ENCODE results near the gene FOXP1. TPM values are rescaled to one million over a fixed set of nuclear protein-coding genes. Genes with fewer than 3 reads are reported as not detected.

Gene FOXP1
- total and polyA plus RNA-seq, 3 donors from 2014 or later: 37.8 to 105 (median 75.9) TPM

DNA sequence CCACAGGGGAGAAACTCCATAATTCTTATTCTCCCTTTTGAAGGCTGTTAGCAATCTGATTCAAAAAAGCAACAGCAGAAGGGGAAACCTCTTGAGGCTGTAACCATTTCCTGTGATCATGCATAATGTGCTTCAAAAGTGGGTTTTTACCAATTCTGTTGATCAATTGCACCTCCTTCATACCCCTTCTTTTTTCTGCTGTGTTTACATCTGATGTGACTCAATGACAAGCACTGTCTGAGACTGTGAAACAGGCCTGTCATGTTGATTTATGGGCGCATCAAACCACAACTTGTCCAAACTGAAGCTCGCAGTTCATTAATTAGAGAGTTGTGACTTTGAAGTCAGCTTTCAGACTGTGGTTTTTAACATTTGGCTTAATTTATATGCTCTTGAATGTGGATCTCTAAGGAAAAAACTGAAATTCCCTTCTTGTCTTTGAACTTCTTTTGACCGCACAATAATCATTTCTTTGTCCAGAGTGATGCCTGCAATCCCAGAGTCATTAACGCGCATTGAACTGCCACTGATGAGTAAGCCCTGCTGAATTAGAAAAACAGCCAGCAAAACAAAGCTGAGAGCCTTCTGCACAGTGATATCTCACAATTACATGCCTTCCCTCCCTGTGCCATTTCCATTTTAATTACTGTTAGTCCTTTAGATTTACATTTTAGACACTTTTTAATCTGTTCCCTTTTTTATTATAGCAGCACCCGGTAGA, 532.8 kb downstream of the FOXP1 start:
- Histone ChIP-seq H3K27ac (no peak overlapping the region), H3K36me3 (ENCODE audit: low read depth, missing control alignments) (no peaks in the 10 kb centered on the region), H3K9me3 (no peaks in the 10 kb centered on the region), H3K4me1 (no peaks in the 10 kb centered on the region), H3K27me3 (no peaks in the 10 kb centered on the region), H3K4me3 (no peak overlapping the region)
- TF ChIP-seq POLR2A (IDR thresholded peaks at IDR 0.05): no peak
- TF ChIP-seq, protein P1, sequence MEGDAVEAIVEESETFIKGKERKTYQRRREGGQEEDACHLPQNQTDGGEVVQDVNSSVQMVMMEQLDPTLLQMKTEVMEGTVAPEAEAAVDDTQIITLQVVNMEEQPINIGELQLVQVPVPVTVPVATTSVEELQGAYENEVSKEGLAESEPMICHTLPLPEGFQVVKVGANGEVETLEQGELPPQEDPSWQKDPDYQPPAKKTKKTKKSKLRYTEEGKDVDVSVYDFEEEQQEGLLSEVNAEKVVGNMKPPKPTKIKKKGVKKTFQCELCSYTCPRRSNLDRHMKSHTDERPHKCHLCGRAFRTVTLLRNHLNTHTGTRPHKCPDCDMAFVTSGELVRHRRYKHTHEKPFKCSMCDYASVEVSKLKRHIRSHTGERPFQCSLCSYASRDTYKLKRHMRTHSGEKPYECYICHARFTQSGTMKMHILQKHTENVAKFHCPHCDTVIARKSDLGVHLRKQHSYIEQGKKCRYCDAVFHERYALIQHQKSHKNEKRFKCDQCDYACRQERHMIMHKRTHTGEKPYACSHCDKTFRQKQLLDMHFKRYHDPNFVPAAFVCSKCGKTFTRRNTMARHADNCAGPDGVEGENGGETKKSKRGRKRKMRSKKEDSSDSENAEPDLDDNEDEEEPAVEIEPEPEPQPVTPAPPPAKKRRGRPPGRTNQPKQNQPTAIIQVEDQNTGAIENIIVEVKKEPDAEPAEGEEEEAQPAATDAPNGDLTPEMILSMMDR (IDR thresholded peaks at IDR 0.05): no peak
- DNase-seq: no peak
- 89 to 93% methylated on average over 6 of the region's 6 CpGs for WGBS, 2 donors
- intact Hi-C loops (cut with DNase I; ENCODE audit: low total_unique reads): no loop called here

DNA sequence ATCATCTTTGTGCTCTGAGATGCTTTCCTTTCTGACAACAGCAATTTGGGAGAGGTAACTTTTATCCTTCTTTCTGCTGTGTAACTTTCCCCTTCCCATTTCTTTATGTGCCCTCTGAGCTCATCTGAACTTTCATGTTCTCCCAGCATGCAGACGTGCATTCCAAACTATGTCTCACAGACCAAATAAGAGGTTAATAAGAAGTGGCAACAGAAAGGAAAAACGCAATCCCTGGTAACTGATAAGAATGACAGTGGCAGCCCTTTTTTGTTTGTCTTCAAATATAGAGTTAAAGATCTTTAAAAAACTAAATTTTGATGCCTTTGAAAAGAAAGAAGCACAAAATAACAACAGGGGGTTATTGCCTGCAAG, 533.4 kb downstream of the FOXP1 start:
- Histone ChIP-seq H3K4me3 (no peak overlapping the region), H3K27ac (peak overlapping the region in 1 of 2 donors; percentile 15), H3K27me3 (no peaks in the 10 kb centered on the region), H3K36me3 (ENCODE audit: low read depth, missing control alignments) (no peaks in the 10 kb centered on the region), H3K9me3 (no peaks in the 10 kb centered on the region), H3K4me1 (no peaks in the 10 kb centered on the region)
- TF ChIP-seq POLR2A (IDR thresholded peaks at IDR 0.05): no peak
- TF ChIP-seq, protein P1 (IDR thresholded peaks at IDR 0.05): no peak
- DNase-seq: no peak
- intact Hi-C loops (cut with DNase I; ENCODE audit: low total_unique reads): no loop called here
- WGBS, 2 donors: 69 to 74% methylated on average over 2 of the region's 2 CpGs

DNA sequence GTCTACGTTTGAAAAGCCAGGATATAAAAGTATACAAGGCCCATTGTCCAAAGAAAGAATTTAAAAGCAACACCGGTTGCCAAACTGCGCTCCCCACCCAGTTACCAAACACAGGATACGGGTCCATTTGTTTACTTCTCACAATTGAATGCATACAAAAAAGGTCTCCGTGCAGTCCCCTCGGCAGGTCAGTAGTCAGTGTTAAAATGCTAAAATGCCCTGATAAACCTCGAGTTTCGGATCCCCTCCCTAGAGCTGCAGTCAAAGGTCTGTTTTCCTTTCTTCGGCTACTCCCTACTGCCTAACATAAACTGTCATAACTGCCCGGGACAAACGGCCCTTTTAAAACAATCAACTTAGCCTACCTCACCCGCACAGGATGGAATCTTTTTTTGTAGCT, 534.6 kb downstream of the FOXP1 start:
- 65 to 70% methylated on average over 12 of the region's 12 CpGs for WGBS, 2 donors
- intact Hi-C loops (cut with DNase I; ENCODE audit: low total_unique reads): no loop called here
- Histone ChIP-seq H3K4me3 (no peak overlapping the region), H3K9me3 (no peaks in the 10 kb centered on the region), H3K27ac (peak overlapping the region in 1 of 2 donors; percentile 33), H3K36me3 (ENCODE audit: low read depth, missing control alignments) (no peaks in the 10 kb centered on the region), H3K27me3 (no peaks in the 10 kb centered on the region), H3K4me1 (no peaks in the 10 kb centered on the region)
- no peak for DNase-seq
- TF ChIP-seq, protein P1 (IDR thresholded peaks at IDR 0.05): no peak
- TF ChIP-seq POLR2A (IDR thresholded peaks at IDR 0.05): no peak

DNA sequence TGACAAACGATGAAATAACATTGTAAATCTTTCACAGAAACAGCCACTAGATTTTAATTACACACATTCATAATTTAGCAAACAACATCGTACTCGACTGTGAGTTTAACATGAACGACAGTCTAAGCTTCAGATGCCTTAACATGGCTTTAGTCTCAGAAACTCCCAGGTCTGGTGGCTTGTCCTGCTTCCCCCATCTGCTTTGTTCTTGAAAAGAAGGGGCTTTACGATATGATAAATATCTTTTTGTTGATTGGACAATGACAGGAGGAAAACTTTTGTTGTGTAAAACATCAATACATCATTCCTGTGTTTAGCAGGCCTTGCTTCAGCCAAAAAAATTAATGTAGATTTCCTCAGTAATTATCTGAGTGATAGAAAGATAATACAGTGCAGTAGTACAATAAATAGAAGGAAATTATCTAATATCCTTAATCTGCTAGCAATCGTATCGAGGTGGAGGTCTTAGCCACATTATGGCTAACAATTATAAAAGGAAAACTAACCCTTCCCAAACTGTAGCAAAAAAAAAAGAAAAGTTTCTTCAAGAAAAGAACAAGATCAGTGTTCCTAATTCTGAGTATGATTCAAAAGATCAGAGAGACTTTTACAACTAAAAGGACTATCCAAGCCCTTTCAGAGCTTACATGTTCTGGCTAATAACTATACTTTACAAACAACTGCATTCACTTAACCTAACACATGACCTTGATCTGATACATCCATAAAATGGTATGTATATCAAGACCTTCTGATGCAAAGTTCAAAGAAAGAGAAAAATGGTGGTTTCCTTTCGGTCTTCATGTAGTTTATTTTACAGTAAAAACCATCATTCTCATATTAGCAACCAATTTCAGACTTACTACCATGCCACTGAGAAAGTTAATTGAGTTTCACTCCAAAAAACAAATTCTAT, 535.7 kb downstream of the FOXP1 start:
- Histone ChIP-seq H3K4me1 (no peaks in the 10 kb centered on the region), H3K4me3 (no peak overlapping the region), H3K27ac (no peak overlapping the region), H3K27me3 (no peaks in the 10 kb centered on the region), H3K9me3 (no peaks in the 10 kb centered on the region), H3K36me3 (ENCODE audit: low read depth, missing control alignments) (no peaks in the 10 kb centered on the region)
- intact Hi-C loops (cut with DNase I; ENCODE audit: low total_unique reads): no loop called here
- TF ChIP-seq POLR2A (IDR thresholded peaks at IDR 0.05): no peak
- TF ChIP-seq, protein P1 (IDR thresholded peaks at IDR 0.05): no peak
- WGBS, 2 donors: 79 to 81% methylated on average over 8 of the region's 8 CpGs
- DNase-seq: no peak
